ENCODE results near the gene UFM1. TPM values are rescaled to one million over a fixed set of nuclear protein-coding genes. Genes with fewer than 3 reads are reported as not detected.
"Not testable (repeated sequence)": the region's sequence is repeated elsewhere in the genome, so short reads cannot be mapped to it uniquely, and the experiment has no call there.

The UFM1 gene
- total and polyA plus RNA-seq, 11 donors: 14.6 to 40.8 (median 27.9) TPM

DNA sequence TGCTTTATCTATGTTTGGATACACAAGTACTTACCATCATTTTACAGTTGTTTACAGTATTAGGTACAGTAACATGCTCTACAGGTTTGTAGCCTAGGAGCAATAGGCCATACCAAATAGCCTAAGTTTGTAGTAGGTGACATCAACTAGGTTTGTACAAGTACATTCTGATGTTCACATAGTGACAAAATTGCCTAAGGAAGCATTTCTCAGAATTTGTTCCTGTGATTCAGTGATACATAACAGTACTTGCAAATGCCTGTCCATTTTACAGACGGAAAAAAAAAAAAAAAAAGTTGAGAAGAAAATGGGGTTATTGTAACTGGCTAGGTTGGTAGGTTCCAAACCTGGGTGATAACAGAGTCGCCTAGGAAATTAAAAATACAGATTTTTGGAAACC, 13.6 kb downstream of the UFM1 start:
- TF ChIP-seq CTCF (IDR thresholded peaks at IDR 0.05): no peak
- no peak for TF ChIP-seq POLR2A (IDR thresholded peaks at IDR 0.05)
- H3K27ac ChIP-seq: no peak overlapping the region
- ATAC-seq (no peak), DNase-seq (no peak)
- H3K9me3 ChIP-seq: no peaks in the 10 kb centered on the region
- H3K4me1 ChIP-seq: peaks cover 0 to 16% (median 5%) of the 10 kb centered on the region in 12 donors
- WGBS, 4 donors: 86 to 96% (median 95%) methylated on average over 2 of the region's 2 CpGs
- peaks cover 0 to 54% (median 43%) of the 10 kb centered on the region in 9 donors for H3K36me3 ChIP-seq
- no peak overlapping the region for H3K4me3 ChIP-seq
- intact Hi-C loops (cut with DNase I): no loop called here
- H3K27me3 ChIP-seq: no peaks in the 10 kb centered on the region

DNA sequence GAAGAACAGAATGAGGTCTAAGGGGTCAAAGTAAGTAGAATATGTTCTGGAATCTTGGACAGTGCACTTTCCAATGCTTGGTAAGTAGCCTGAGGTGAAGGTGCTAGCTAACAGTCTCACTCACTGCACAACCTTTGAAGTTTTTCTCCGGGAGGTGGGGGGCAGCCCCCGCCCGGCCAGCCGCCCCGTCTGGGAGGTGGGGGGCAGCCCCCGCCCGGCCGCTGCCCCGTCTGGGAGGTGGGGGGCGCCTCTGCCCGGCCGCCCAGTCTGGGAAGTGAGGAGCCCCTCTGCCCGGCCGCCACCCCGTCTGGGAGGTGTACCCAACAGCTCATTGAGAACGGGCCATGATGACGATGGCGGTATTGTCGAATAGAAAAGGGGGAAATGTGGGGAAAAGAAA, 14.1 kb downstream of the UFM1 start:
- peaks cover 0 to 50% (median 43%) of the 10 kb centered on the region in 9 donors for H3K36me3 ChIP-seq

DNA sequence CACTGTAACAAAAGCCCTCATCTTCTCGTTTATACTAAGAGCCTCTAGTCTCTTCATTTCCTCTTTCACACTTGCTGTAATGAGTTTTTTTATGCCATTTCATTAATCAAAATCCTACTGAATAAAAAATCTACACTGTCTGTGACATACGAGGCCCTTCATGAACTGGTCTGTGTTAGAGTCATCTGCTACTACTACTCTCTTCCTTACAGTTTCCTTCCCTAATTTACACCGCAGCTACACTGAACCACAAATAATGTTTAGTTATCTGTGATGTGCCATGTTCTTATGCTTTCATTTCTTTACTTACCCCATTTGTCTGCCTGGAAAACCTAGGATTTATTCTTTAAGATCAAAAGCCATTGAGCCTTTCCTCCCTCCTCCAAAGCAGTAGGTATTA, 16.0 kb downstream of the UFM1 start:
- WGBS, 4 donors: 71 to 78% (median 74%) methylated on average over 3 of the region's 3 CpGs

More for the DNA sequence above, 14.1 kb downstream of the UFM1 start:
- H3K4me1 ChIP-seq: peaks cover 0 to 11% (median under 1%) of the 10 kb centered on the region in 12 donors
- H3K27me3 ChIP-seq; H3K9me3 ChIP-seq; DNase-seq; ATAC-seq; H3K4me3 ChIP-seq; H3K27ac ChIP-seq; intact Hi-C loops (cut with DNase I): not testable (repeated sequence)
- WGBS, 4 donors: 90 to 93% (median 91%) methylated on average over 13 to 19 of the region's 19 CpGs

DNA sequence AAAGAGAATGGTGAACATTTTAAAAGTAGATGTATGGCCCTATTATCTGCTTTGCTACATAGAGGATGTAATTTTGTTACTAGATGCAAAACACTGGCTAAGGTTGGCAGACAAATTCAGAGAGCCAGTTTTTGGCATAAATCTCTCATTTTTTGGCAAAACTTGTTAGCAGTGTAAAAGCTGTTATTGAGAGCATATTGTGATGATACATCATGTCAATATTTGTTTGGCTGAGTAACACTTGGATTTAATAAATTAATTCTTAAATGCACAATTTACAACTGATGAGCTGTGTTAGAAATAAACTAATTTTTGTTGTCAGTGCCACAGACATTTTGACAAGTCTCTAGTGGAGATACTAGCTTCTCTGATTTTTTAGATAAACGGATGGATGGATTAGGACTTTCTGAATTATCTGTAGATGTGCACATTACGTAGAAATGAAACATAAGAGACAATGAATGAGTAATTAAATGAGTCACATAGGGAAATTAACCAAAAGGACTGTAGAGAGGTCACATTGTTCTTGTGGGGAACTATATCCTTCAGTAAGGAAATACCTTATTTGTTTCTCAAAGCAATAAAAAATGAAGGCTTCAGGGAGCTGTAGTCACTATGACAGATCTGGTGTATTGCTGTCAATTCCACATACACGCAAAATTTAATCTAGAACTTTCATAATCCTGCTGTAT, 17.4 kb downstream of the UFM1 start:
- H3K36me3 ChIP-seq: peaks cover 0 to 17% (median 11%) of the 10 kb centered on the region in 9 donors
- DNase-seq (no peak), ATAC-seq (no peak)
- WGBS, 4 donors: 81 to 84% (median 83%) methylated on average over 3 of the region's 3 CpGs
- H3K9me3 ChIP-seq: no peaks in the 10 kb centered on the region
- H3K27ac ChIP-seq: no peak overlapping the region
- no peak for TF ChIP-seq CTCF (IDR thresholded peaks at IDR 0.05)
- TF ChIP-seq POLR2A (IDR thresholded peaks at IDR 0.05): no peak
- H3K4me1 ChIP-seq: no peaks in the 10 kb centered on the region
- H3K27me3 ChIP-seq: no peaks in the 10 kb centered on the region
- H3K4me3 ChIP-seq: no peak overlapping the region
- intact Hi-C loops (cut with DNase I): no loop called here

More for the DNA sequence above, 16.0 kb downstream of the UFM1 start:
- Histone ChIP-seq H3K27ac (no peak overlapping the region), H3K4me3 (no peak overlapping the region), H3K36me3 (peaks cover 0 to 31% (median 26%) of the 10 kb centered on the region in 9 donors), H3K9me3 (no peaks in the 10 kb centered on the region), H3K27me3 (no peaks in the 10 kb centered on the region), H3K4me1 (peaks cover 0 to 4% (median 0%) of the 10 kb centered on the region in 12 donors)
- no peak for ATAC-seq
- DNase-seq: no peak
- TF ChIP-seq POLR2A (IDR thresholded peaks at IDR 0.05) (no peak), CTCF (IDR thresholded peaks at IDR 0.05) (no peak)
- intact Hi-C loops (cut with DNase I): no loop called here

- Histone ChIP-seq H3K27ac (no peak overlapping the region), H3K4me3 (no peak overlapping the region), H3K36me3 (no peaks in the 10 kb centered on the region), H3K27me3 (no peaks in the 10 kb centered on the region), H3K4me1 (no peaks in the 10 kb centered on the region), H3K9me3 (no peaks in the 10 kb centered on the region)
- TF ChIP-seq POLR2A (IDR thresholded peaks at IDR 0.05) (no peak), CTCF (IDR thresholded peaks at IDR 0.05) (no peak)
- intact Hi-C loops (cut with DNase I): no loop called here
- no peak for ATAC-seq
- DNase-seq: no peak
- WGBS, 4 donors: 19 to 26% (median 25%) methylated on average over 1 of the region's 1 CpG
Measured at GRCh38 chr13:38369058-38369457, 19.4 kb downstream of the UFM1 start.

DNA sequence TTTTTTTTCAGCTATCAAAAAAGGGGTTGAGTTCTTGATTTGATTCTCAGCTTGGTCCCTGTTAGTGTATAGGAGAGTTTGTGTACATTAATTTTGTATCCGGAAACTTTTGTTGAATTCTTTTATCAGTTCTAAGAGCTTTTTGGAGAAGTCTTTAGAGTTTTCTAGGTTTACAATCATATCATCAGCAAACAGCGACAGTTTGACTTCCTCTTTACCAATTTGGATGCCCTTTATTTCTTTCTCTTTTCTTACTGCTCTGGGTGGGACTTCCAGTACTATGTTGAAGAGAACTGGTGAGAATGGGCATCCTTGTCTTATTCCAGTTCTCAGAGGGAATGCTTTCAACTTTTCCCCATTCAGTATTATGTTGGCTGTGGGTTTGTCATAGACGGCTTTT, 20.4 kb downstream of the UFM1 start:
- H3K36me3 ChIP-seq; H3K27me3 ChIP-seq; H3K4me1 ChIP-seq; H3K27ac ChIP-seq; DNase-seq; H3K9me3 ChIP-seq; H3K4me3 ChIP-seq; intact Hi-C loops (cut with DNase I); ATAC-seq: not testable (repeated sequence)
- 87 to 90% (median 89%) methylated on average over 3 of the region's 3 CpGs for WGBS, 4 donors
